Measurements from ENCODE around the gene APAF1. TPM values are rescaled to one million over a fixed set of nuclear protein-coding genes. Genes with fewer than 3 reads are reported as not detected.

Gene APAF1
- polyA plus RNA-seq, 3 donors: 29.5 to 36.7 (median 30.0) TPM

DNA sequence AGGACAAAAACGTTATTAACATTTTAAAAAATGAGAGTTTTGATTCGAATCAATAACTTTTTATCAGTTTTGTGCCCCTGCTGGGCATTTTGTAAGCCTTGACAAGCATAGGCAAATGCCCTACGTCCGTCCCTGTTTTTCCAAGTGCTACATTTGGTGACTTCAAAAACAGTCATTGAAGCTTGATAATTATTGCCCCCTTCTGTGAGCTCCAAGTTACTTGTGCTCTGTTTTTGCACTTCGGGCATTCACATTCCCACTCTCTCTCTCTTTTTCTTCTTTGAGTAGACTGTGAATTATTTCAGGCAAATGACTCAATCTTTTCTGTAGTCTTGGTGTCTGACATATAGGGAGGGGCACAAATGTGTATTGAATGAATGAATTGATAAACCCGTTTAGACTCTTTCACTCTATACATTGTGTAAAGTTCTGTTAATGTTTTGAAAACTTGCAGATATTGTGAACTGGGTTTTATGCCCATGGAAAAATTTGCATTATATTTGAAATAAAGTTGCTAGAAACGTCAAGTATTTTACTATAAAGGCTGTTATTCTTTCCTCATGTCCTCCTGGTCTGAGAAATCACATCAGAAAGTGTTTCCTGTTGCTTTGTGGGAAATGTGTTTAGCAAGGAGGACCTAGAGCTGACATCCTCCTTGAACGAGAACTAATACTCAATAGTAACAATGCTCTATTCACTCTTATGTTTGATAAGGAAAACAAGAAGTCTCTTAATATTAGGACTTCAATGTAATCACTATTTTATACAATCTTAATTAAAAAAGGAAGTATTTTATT, 1.4 kb downstream of the APAF1 start:
- Histone ChIP-seq H3K36me3 (replicated peaks in 1 of 2; ENCODE audit: control insufficient read depth in 1 of 2, insufficient read depth in 2 of 2, low read length in 2 of 2) (peaks cover 34 to 42% of the 10 kb centered on the region in 2 donors), H3K4me3 (replicated peaks in 1 of 3; ENCODE audit: low read depth in 2 of 3, low read length in 3 of 3) (peak overlapping the region; percentile 87 to 100 (median 99)), H3K9ac (ENCODE audit: insufficient read depth, low read length, poor library complexity, severe bottlenecking) (peak overlapping the region; percentile 85), H3K79me2 (ENCODE audit: insufficient read depth, low read length) (peaks cover 100% of the 10 kb centered on the region), H4K20me1 (ENCODE audit: insufficient read depth, low read length) (peaks cover 64% of the 10 kb centered on the region), H3K4me1 (ENCODE audit: control insufficient read depth in 1 of 2, insufficient read depth in 2 of 2, low read length in 2 of 2) (peaks cover 39 to 45% of the 10 kb centered on the region in 2 donors), H3K27me3 (ENCODE audit: control insufficient read depth in 2 of 2, insufficient read depth in 2 of 2, low read length in 2 of 2) (no peaks in the 10 kb centered on the region), H3K27ac (ENCODE audit: low read depth in 1 of 2, low read length in 2 of 2) (peak overlapping the region in 1 of 2 donors; percentile 91), H3K4me2 (replicated peaks; ENCODE audit: extremely low read depth, low read length, poor library complexity, severe bottlenecking) (peak overlapping the region; percentile 89), H2AFZ (ENCODE audit: insufficient read depth, low read depth, low read length, poor library complexity, severe bottlenecking) (peak overlapping the region; percentile 84), H3K9me3 (replicated peaks in 1 of 2; ENCODE audit: control insufficient read depth in 1 of 2, insufficient read depth in 1 of 2, low read length in 2 of 2) (no peaks in the 10 kb centered on the region)
- Mint-ChIP-seq H3K9me3 (no peaks in the 10 kb centered on the region), H3K27me3 (ENCODE audit: low read depth in 3 of 3) (no peaks in the 10 kb centered on the region), H3K4me3 (peak overlapping the region; percentile 97 to 99), H3K4me1 (peaks cover 51% of the 10 kb centered on the region), H3K36me3 (peaks cover 35 to 38% of the 10 kb centered on the region in 2 donors), H3K27ac (peak overlapping the region; percentile 31 to 88 (median 62))
- TF ChIP-seq, protein P1, sequence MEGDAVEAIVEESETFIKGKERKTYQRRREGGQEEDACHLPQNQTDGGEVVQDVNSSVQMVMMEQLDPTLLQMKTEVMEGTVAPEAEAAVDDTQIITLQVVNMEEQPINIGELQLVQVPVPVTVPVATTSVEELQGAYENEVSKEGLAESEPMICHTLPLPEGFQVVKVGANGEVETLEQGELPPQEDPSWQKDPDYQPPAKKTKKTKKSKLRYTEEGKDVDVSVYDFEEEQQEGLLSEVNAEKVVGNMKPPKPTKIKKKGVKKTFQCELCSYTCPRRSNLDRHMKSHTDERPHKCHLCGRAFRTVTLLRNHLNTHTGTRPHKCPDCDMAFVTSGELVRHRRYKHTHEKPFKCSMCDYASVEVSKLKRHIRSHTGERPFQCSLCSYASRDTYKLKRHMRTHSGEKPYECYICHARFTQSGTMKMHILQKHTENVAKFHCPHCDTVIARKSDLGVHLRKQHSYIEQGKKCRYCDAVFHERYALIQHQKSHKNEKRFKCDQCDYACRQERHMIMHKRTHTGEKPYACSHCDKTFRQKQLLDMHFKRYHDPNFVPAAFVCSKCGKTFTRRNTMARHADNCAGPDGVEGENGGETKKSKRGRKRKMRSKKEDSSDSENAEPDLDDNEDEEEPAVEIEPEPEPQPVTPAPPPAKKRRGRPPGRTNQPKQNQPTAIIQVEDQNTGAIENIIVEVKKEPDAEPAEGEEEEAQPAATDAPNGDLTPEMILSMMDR (IDR thresholded peaks at IDR 0.05): no peak
- intact Hi-C loops (cut with micrococcal nuclease): loop anchor here (5.0 kb wide), 2 partner anchors 39 to 54 kb away; partner anchors contain the start of gene SLC25A3 (in 1 of the 2)
- WGBS (ENCODE audit: insufficient coverage): 0% methylated on average over 2 of the region's 8 CpGs
- DNase-seq: peak in 1 of 3 donors; percentile 4

DNA sequence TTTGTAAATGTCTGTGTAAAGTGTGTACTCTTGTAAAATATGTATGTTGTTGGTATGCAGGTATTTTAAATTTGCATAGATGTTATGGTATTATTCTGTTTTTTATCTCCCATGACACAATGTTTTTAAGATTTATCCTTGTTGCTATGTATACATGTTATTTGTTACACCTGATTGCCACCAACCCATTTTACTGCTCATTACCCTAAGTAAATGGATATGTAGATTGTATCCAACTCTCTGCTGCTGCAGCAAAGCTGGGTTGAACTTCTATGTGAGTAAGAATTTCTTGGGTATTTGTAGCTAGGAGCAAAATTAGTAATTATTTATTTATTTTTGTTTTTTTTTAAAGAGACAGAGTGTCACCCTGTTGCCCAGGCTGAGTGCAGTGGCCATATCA, 6.2 kb downstream of the APAF1 start:
- no peak overlapping the region for H3K4me3 ChIP-seq (replicated peaks in 1 of 3; ENCODE audit: low read depth in 2 of 3, low read length in 3 of 3)
- no peaks in the 10 kb centered on the region for H3K9me3 ChIP-seq (replicated peaks in 1 of 2; ENCODE audit: control insufficient read depth in 1 of 2, insufficient read depth in 1 of 2, low read length in 2 of 2)
- H3K27me3 ChIP-seq (ENCODE audit: control insufficient read depth in 2 of 2, insufficient read depth in 2 of 2, low read length in 2 of 2): no peaks in the 10 kb centered on the region
- H3K36me3 Mint-ChIP-seq: peaks cover 48 to 66% of the 10 kb centered on the region in 2 donors
- H3K27ac ChIP-seq (ENCODE audit: low read depth in 1 of 2, low read length in 2 of 2): no peak overlapping the region
- DNase-seq: no peak
- H3K79me2 ChIP-seq (ENCODE audit: insufficient read depth, low read length): peaks cover 91% of the 10 kb centered on the region
- no peak overlapping the region for H3K9ac ChIP-seq (ENCODE audit: insufficient read depth, low read length, poor library complexity, severe bottlenecking)
- no peak overlapping the region for H3K27ac Mint-ChIP-seq
- H3K9me3 Mint-ChIP-seq: no peaks in the 10 kb centered on the region
- H3K4me2 ChIP-seq (replicated peaks; ENCODE audit: extremely low read depth, low read length, poor library complexity, severe bottlenecking): no peak overlapping the region
- TF ChIP-seq, protein P1 (IDR thresholded peaks at IDR 0.05): no peak
- H4K20me1 ChIP-seq (ENCODE audit: insufficient read depth, low read length): peaks cover 89% of the 10 kb centered on the region
- no peak overlapping the region for H2AFZ ChIP-seq (ENCODE audit: insufficient read depth, low read depth, low read length, poor library complexity, severe bottlenecking)
- peaks cover 18 to 20% of the 10 kb centered on the region in 2 donors for H3K4me1 ChIP-seq (ENCODE audit: control insufficient read depth in 1 of 2, insufficient read depth in 2 of 2, low read length in 2 of 2)
- peaks cover 58 to 75% of the 10 kb centered on the region in 2 donors for H3K36me3 ChIP-seq (replicated peaks in 1 of 2; ENCODE audit: control insufficient read depth in 1 of 2, insufficient read depth in 2 of 2, low read length in 2 of 2)
- intact Hi-C loops (cut with micrococcal nuclease): loop anchor here (5.0 to 10.0 kb wide), 2 partner anchors 84 to 117 kb away; no protein-coding TSS in a partner anchor
- H3K27me3 Mint-ChIP-seq (ENCODE audit: low read depth in 3 of 3): no peaks in the 10 kb centered on the region
- peaks cover 31% of the 10 kb centered on the region for H3K4me1 Mint-ChIP-seq
- no peak overlapping the region for H3K4me3 Mint-ChIP-seq
